Esophagus (tissue), 2 donors: ENCODE results near the gene TPBGL. TPM values are rescaled to one million over a fixed set of nuclear protein-coding genes. Genes with fewer than 3 reads are reported as not detected.
A peak's percentile ranks its signal among the peaks of the same experiment; 100 is the strongest.
"Not testable (repeated sequence)": the region's sequence is repeated elsewhere in the genome, so short reads cannot be mapped to it uniquely, and the experiment has no call there.

Experiments used
- H3K27ac ChIP-seq, 2 donors: one replicate each; pipeline ENCODE4 v1.5.1; 2013; ENCODE audit warnings: low read depth in 2 of 2, mild to moderate bottlenecking in 2 of 2, inconsistent platforms in 1 of 2, low read length in 1 of 2, moderate library complexity in 1 of 2
- H3K27me3 ChIP-seq, 2 donors: one replicate each; pipeline ENCODE4 v1.6.1; 2013; ENCODE audit warnings: low read length in 2 of 2, control low read depth in 1 of 2, mild to moderate bottlenecking in 1 of 2; ENCODE audit not compliant: insufficient read depth in 2 of 2, control insufficient read depth in 1 of 2
- H3K36me3 ChIP-seq, 2 donors: one replicate each; pipeline ENCODE4 v1.6.1; 2013; ENCODE audit warnings: low read length in 1 of 2; ENCODE audit not compliant: control insufficient read depth in 2 of 2, insufficient read depth in 2 of 2
- H3K4me1 ChIP-seq, 2 donors: one replicate each; pipeline ENCODE4 v1.6.1; 2013; ENCODE audit warnings: low read length in 1 of 2; ENCODE audit not compliant: control insufficient read depth in 2 of 2, insufficient read depth in 2 of 2
- H3K4me3 ChIP-seq, 2 donors: one replicate each; pipeline ENCODE4 v1.5.1; 2013; ENCODE audit warnings: low read length in 2 of 2, mild to moderate bottlenecking in 2 of 2, low read depth in 1 of 2, moderate library complexity in 1 of 2
- H3K9me3 ChIP-seq, 2 donors: one replicate each; pipeline ENCODE4 v1.6.1; 2013; ENCODE audit warnings: mild to moderate bottlenecking in 2 of 2, low read depth in 1 of 2, low read length in 1 of 2, moderate library complexity in 1 of 2; ENCODE audit not compliant: control insufficient read depth in 2 of 2, insufficient read depth in 1 of 2
- WGBS, 2 donors: extraction: QIAGEN DNeasy Blood & Tissue Kit; methylation state at CpG; one replicate each; pipeline ENCODE4 v1.1.7; 2013; 5-methylcytosine and 5-hydroxymethylcytosine counted together
- polyA plus RNA-seq, 2 donors: library from polyadenylated mRNA; stranded (reverse); fragments of 200-250 nt; gene quantifications; one replicate each; pipeline ENCODE4 v1.2.3, GENCODE V29; 2013
- donor health status: healthy with polysubstance abuse.
- donor health status: Bipolar disorder and iron deficiency.

TPBGL gene
- polyA plus RNA-seq, 2 donors, result 0.02 TPM; not detected in 1

GRCh38 chr11:75274716-75275115 is 34.1 kb downstream of the TPBGL start:
- 90% methylated on average over 3 of the region's 3 CpGs for WGBS, 2 donors
- not testable (repeated sequence) for H3K4me3 ChIP-seq, H3K9me3 ChIP-seq, H3K4me1 ChIP-seq, H3K27me3 ChIP-seq, H3K27ac ChIP-seq
- peaks cover 4 to 18% of the 10 kb centered on the region in 2 donors for H3K36me3 ChIP-seq

GRCh38 chr11:75275581-75275980 is 35.0 kb downstream of the TPBGL start:
- Histone ChIP-seq H3K4me3 (no peak overlapping the region), H3K9me3 (no peaks in the 10 kb centered on the region), H3K36me3 (peaks cover 4 to 18% of the 10 kb centered on the region in 2 donors), H3K27ac (no peak overlapping the region), H3K4me1 (no peaks in the 10 kb centered on the region), H3K27me3 (no peaks in the 10 kb centered on the region)
- WGBS, 2 donors, result 60 to 66% methylated on average over 6 of the region's 6 CpGs

GRCh38 chr11:75276186-75276585 is 35.6 kb downstream of the TPBGL start:
- WGBS, 2 donors, result 59 to 81% methylated on average over 2 of the region's 2 CpGs

GRCh38 chr11:75276686-75277085 is 36.1 kb downstream of the TPBGL start:
- no peak overlapping the region for H3K4me3 ChIP-seq
- 81 to 84% methylated on average over 6 of the region's 6 CpGs for WGBS, 2 donors
- H3K4me1 ChIP-seq, result no peaks in the 10 kb centered on the region
- no peak overlapping the region for H3K27ac ChIP-seq
- H3K9me3 ChIP-seq, result no peaks in the 10 kb centered on the region
- peaks cover 4 to 26% of the 10 kb centered on the region in 2 donors for H3K36me3 ChIP-seq
- no peaks in the 10 kb centered on the region for H3K27me3 ChIP-seq

More at GRCh38 chr11:75276186-75276585, 35.6 kb downstream of the TPBGL start:
- Histone ChIP-seq H3K36me3 (peaks cover 4 to 21% of the 10 kb centered on the region in 2 donors), H3K27me3 (no peaks in the 10 kb centered on the region), H3K4me1 (no peaks in the 10 kb centered on the region), H3K27ac (peak overlapping the region in 1 of 2 donors; percentile 37), H3K9me3 (no peaks in the 10 kb centered on the region), H3K4me3 (no peak overlapping the region)

- no peak overlapping the region for H3K4me3 ChIP-seq
- no peak overlapping the region for H3K27ac ChIP-seq
- 94 to 95% methylated on average over 11 of the region's 11 CpGs for WGBS, 2 donors
- H3K4me1 ChIP-seq, result no peaks in the 10 kb centered on the region
- H3K36me3 ChIP-seq, result peaks cover 4 to 27% of the 10 kb centered on the region in 2 donors
- H3K9me3 ChIP-seq, result no peaks in the 10 kb centered on the region
- no peaks in the 10 kb centered on the region for H3K27me3 ChIP-seq
Measured at GRCh38 chr11:75277211-75277805, 36.7 kb downstream of the TPBGL start.

GRCh38 chr11:75277991-75278790 is 37.6 kb downstream of the TPBGL start:
- no peak overlapping the region for H3K4me3 ChIP-seq
- H3K27me3 ChIP-seq, result no peaks in the 10 kb centered on the region
- WGBS, 2 donors, result 81 to 83% methylated on average over 13 of the region's 13 CpGs
- H3K36me3 ChIP-seq, result peaks cover under 1 to 29% of the 10 kb centered on the region in 2 donors
- H3K4me1 ChIP-seq, result no peaks in the 10 kb centered on the region
- no peak overlapping the region for H3K27ac ChIP-seq
- H3K9me3 ChIP-seq, result no peaks in the 10 kb centered on the region

- H3K36me3 ChIP-seq, result peaks cover 0 to 23% of the 10 kb centered on the region in 2 donors
- no peaks in the 10 kb centered on the region for H3K27me3 ChIP-seq
- no peak overlapping the region for H3K4me3 ChIP-seq
- no peaks in the 10 kb centered on the region for H3K4me1 ChIP-seq
- 84 to 85% methylated on average over 5 of the region's 5 CpGs for WGBS, 2 donors
- H3K27ac ChIP-seq, result no peak overlapping the region
- H3K9me3 ChIP-seq, result no peaks in the 10 kb centered on the region
Measured at GRCh38 chr11:75279273-75279672, 38.7 kb downstream of the TPBGL start.

GRCh38 chr11:75280227-75280701 is 39.7 kb downstream of the TPBGL start:
- Histone ChIP-seq H3K4me1 (peaks cover 0 to 2% of the 10 kb centered on the region in 2 donors), H3K9me3 (no peaks in the 10 kb centered on the region), H3K36me3 (peaks cover 0 to 23% of the 10 kb centered on the region in 2 donors), H3K4me3 (no peak overlapping the region), H3K27me3 (no peaks in the 10 kb centered on the region), H3K27ac (no peak overlapping the region)
- 24 to 26% methylated on average over 9 of the region's 9 CpGs for WGBS, 2 donors

- Histone ChIP-seq H3K27ac (no peak overlapping the region), H3K36me3 (peaks cover 3 to 26% of the 10 kb centered on the region in 2 donors), H3K4me3 (no peak overlapping the region), H3K27me3 (no peaks in the 10 kb centered on the region), H3K4me1 (peaks cover 0 to 2% of the 10 kb centered on the region in 2 donors), H3K9me3 (no peaks in the 10 kb centered on the region)
- 78 to 79% methylated on average over 15 of the region's 15 CpGs for WGBS, 2 donors
Measured at GRCh38 chr11:75280770-75281468, 40.3 kb downstream of the TPBGL start.
